Measurements from ENCODE around the gene TERC. TPM values are rescaled to one million over a fixed set of nuclear protein-coding genes. Genes with fewer than 3 reads are reported as not detected.

The TERC gene
- total RNA-seq, result 118 and 346 TPM in 2 replicates

DNA sequence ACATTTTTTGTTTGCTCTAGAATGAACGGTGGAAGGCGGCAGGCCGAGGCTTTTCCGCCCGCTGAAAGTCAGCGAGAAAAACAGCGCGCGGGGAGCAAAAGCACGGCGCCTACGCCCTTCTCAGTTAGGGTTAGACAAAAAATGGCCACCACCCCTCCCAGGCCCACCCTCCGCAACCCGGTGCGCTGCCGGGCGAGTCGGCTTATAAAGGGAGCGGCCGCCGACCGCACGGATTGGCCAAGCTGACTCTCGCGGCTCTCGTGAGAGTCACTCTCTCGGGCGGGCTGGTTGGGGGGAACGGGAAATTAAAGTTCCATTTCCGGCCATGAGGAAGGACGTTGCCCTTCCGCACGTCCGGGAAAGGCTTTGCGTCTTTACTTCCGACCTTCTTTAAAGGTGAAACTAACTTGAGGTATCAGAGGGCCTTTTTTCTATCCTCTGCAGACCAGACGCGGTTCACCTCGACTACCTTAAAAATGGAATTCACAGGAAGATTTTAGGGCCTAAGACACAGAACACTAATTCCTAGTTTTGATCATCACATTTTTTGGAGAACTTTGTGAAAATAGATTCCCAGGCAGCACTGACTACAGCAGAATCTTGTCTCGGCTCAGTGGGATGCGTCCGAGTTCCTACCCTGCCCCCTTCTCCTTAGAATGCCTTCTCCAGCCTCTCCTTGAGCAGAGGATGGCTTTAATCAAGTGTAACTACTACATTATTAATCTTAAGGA is at the start of gene TERC:
TSS of gene TERC (minus strand) at position 179 of the 731 bp plus-strand sequence.
- no peak for TF ChIP-seq CTCF (IDR thresholded peaks at IDR 0.05; ENCODE audit: insufficient read depth, low read length, severe bottlenecking)
- DNase-seq (ENCODE audit: low read depth), result peak; percentile 77
- Histone ChIP-seq H3K4me3 (ENCODE audit: low read depth, low read length) (peak within 1 kb of the TSS; percentile 87), H3K36me3 (ENCODE audit: control insufficient read depth, insufficient read depth, low read length) (no peaks in the 10 kb centered on the region), H3K27me3 (ENCODE audit: control insufficient read depth, insufficient read depth, low read length) (no peaks in the 10 kb centered on the region)
- FAIRE-seq, result no peak

- FAIRE-seq (no peak), DNase-seq (ENCODE audit: low read depth) (no peak)
- Histone ChIP-seq H3K27me3 (ENCODE audit: control insufficient read depth, insufficient read depth, low read length) (no peaks in the 10 kb centered on the region), H3K4me3 (ENCODE audit: low read depth, low read length) (no peak overlapping the region), H3K36me3 (ENCODE audit: control insufficient read depth, insufficient read depth, low read length) (no peaks in the 10 kb centered on the region)
- TF ChIP-seq CTCF (IDR thresholded peaks at IDR 0.05; ENCODE audit: insufficient read depth, low read length, severe bottlenecking), result peak; percentile 24
Observed at GRCh38 chr3:169813757-169814517, 49.1 kb upstream of the TERC start.

- no peak for DNase-seq (ENCODE audit: low read depth)
- H3K36me3 ChIP-seq (ENCODE audit: control insufficient read depth, insufficient read depth, low read length), result no peaks in the 10 kb centered on the region
- H3K27me3 ChIP-seq (ENCODE audit: control insufficient read depth, insufficient read depth, low read length), result no peaks in the 10 kb centered on the region
- H3K4me3 ChIP-seq (ENCODE audit: low read depth, low read length), result no peak overlapping the region
- TF ChIP-seq CTCF (IDR thresholded peaks at IDR 0.05; ENCODE audit: insufficient read depth, low read length, severe bottlenecking), result no peak
- no peak for FAIRE-seq
Observed at GRCh38 chr3:169813278-169813677, 48.4 kb upstream of the TERC start.

GRCh38 chr3:169812332-169813235 is 47.7 kb upstream of the TERC start, which contains the start of the genes LRRC34 and LRRIQ4:
Gene LRRC34, minus strand, starts transcription at chr3:169812904. Its CDS starts 356 bp downstream, at chr3:169812548.
Gene LRRIQ4, plus strand, starts transcription at chr3:169812870. Its CDS starts 9,052 bp downstream, at chr3:169821922.
- peak within 1 kb of the TSS; percentile 46 for H3K4me3 ChIP-seq (ENCODE audit: low read depth, low read length)
- FAIRE-seq, result no peak

More at GRCh38 chr3:169812332-169813235, 47.7 kb upstream of the TERC start, which contains the start of the genes LRRC34 and LRRIQ4:
- Histone ChIP-seq H3K36me3 (ENCODE audit: control insufficient read depth, insufficient read depth, low read length) (no peaks in the 10 kb centered on the region), H3K27me3 (ENCODE audit: control insufficient read depth, insufficient read depth, low read length) (no peaks in the 10 kb centered on the region)
- no peak for TF ChIP-seq CTCF (IDR thresholded peaks at IDR 0.05; ENCODE audit: insufficient read depth, low read length, severe bottlenecking)
- DNase-seq (ENCODE audit: low read depth), result peak; percentile 25

Data from bronchial epithelial cell (primary cell).